ENCODE measurements around the gene ALS2CL.
"Not testable (repeated sequence)": the region's sequence is repeated elsewhere in the genome, so short reads cannot be mapped to it uniquely, and the experiment has no call there.

Gene ALS2CL

DNA sequence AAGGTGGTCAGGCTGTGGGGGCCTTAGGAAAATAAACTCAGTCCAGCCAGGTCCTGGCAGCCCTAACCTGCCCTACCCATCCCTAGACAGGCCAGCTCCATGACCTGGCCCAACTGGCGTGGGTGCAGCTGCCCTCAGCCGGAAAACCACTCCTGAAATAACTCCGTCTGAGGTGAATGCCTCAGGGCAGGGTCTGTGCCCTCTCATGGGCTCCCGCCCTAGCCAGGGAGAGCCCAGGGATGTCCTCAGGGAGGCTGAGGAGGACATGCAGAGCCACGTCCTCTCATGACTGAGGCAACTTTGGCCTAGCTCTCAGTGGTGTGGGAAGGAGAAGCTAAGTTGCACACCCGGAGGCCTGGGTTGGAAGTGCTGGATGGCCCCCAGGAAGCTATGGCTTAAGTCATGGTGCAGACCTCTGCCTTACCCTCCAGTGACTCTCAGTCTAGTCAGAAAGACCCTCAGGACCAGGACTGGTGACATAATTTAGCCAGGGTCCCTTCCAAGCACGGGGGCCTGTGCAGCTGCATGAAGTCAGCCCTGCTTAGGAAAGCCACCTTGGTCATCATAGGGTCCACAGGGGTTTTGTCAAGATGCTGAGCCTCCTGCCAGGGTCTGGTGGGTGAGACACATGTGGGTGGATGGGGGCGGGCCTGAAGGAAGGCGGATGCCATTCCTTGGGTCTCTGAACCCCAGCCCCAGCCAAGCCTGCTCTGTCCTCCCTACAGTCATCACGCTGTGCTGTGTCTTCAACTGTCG is 15.1 kb upstream of the ALS2CL start:
- no peak overlapping the region for H3K4me3 ChIP-seq (replicated peaks in 1 of 2; ENCODE audit: low read depth in 2 of 2, low read length in 2 of 2)
- DNase-seq (ENCODE audit: low read depth in 2 of 2): no peak
- TF ChIP-seq, protein P1, sequence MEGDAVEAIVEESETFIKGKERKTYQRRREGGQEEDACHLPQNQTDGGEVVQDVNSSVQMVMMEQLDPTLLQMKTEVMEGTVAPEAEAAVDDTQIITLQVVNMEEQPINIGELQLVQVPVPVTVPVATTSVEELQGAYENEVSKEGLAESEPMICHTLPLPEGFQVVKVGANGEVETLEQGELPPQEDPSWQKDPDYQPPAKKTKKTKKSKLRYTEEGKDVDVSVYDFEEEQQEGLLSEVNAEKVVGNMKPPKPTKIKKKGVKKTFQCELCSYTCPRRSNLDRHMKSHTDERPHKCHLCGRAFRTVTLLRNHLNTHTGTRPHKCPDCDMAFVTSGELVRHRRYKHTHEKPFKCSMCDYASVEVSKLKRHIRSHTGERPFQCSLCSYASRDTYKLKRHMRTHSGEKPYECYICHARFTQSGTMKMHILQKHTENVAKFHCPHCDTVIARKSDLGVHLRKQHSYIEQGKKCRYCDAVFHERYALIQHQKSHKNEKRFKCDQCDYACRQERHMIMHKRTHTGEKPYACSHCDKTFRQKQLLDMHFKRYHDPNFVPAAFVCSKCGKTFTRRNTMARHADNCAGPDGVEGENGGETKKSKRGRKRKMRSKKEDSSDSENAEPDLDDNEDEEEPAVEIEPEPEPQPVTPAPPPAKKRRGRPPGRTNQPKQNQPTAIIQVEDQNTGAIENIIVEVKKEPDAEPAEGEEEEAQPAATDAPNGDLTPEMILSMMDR (IDR thresholded peaks at IDR 0.05; ENCODE audit: low read depth, low read length): no peak

DNA sequence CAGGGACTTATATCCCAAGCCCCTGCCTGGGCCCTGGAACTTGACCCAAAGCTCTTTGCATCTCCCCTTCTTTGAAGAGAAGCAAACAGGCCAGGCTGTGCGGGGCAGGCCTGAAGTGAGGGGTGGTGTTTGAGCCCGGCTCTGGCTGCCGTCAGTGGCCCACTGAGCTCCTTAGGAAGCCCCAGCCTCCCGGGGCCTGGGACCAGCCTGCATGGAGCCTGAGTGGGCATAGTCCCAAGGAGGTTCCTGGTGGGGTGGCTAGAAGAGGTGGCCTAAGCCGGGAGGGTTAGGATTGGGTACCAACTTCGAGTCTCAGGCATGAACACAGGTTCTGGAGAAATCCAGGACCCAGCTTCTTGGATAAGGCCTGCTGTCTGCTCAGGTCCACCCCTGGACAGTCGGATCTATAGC is 14.1 kb upstream of the ALS2CL start:
- no peak for DNase-seq (ENCODE audit: low read depth in 2 of 2)
- TF ChIP-seq, protein P1 (IDR thresholded peaks at IDR 0.05; ENCODE audit: low read depth, low read length): no peak
- H3K4me3 ChIP-seq (replicated peaks in 1 of 2; ENCODE audit: low read depth in 2 of 2, low read length in 2 of 2): no peak overlapping the region

DNA sequence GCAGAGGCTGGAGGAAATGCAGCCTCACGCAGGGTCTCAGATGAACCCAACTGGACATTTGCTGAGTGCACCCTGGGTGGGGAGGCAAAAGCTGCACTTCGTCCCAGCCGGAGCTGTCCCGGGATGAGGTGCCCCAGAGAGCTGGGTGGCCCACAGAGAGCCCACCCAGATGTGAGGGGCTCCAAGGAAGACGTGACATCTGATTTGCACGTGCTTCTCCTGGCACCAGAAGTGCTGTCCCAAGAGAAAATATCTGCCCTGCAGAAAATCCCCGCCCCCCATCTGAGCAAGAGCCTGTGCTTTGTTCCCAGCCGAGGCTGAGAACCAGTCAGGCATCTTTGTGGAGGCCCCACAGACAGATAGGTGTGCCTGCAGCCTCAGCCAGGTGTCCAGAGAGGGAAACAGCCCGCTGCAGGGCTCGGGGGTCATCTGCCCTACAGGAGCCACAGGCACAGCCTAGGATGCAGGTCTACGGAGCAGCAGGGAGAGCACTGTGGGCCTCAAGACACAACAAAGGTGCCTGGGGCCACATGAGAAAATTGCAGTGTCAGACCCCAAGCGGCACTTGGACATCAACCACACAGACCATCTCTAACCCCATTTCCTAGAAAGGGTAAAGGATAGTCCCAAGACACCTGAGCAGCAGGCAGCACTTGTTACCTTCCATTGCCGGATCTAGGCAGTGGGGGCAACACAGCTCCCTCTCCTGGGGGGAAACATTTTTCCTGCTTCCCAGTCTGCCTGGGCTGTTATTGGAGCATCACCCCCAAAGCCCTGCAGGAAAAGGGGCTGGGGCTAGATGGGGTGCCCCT is 13.5 kb upstream of the ALS2CL start:
- no peak for DNase-seq (ENCODE audit: low read depth in 2 of 2)
- H3K4me3 ChIP-seq (replicated peaks in 1 of 2; ENCODE audit: low read depth in 2 of 2, low read length in 2 of 2): no peak overlapping the region
- TF ChIP-seq, protein P1 (IDR thresholded peaks at IDR 0.05; ENCODE audit: low read depth, low read length): no peak

DNA sequence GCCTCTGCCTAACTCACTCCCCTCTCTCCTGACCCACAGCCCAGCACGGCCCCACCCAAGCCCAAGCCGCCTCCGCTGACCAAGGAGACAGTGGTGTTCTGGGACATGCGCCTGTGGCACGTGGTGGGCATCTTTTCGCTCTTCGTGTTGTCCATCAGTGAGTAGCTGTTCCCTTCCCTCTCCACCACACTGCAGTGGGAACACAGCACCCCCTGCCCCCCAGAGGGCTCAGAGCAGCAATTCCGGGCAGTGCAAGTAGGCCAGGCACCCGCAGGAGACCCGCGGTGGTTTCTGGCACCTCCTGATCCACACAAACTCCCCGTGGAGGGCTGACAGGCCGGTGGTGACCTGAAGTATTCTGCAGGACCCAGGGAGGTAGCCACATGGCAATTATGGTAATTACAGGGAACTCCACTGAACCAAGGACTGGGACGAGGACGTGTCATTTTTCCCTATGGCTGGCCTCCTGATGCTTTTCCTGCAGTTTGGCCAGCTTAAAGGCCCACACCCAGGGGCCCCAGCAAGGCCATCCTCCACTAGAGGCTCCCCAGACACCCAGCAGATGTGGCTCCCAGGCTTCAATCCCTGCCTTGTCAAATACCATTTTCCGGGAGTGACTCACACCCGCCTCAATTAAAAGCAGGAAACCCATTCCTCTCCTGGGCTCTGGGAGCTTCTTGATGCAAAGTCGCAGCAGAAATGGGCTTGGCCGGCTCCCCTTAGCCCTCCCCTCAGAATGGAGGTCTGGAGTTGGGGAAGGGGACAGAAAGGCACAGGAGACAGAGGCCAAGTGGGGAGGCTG is 12.5 kb upstream of the ALS2CL start:
- TF ChIP-seq, protein P1 (IDR thresholded peaks at IDR 0.05; ENCODE audit: low read depth, low read length): no peak
- DNase-seq (ENCODE audit: low read depth in 2 of 2): peak in 1 of 2 donors; percentile 47
- no peak overlapping the region for H3K4me3 ChIP-seq (replicated peaks in 1 of 2; ENCODE audit: low read depth in 2 of 2, low read length in 2 of 2)

DNA sequence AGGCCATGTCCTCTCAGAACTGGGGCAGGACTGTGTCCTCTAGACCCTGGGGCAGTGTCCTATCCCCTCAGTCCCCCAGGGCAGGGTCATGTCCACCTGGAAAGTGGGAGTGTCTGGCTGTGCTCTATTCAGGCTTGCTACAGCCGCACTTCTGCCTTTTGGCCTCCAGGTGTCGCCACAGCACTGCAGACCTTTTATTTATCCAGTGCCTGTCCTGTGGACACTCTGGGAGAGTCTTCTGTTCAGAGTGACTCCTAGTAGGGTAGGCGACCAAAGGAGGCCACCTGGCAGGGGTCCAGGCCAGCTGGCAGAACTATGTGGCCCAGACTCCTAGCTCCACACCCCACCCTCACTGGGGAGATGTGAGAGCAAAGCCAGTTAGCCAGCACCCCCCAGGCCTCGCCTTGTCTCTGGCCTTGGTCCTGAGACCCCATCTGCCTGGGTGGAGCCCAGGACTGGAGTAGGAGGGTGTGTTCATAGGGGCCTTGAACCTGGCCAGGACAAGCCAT is 11.6 kb upstream of the ALS2CL start:
- DNase-seq (ENCODE audit: low read depth in 2 of 2): peak; percentile 74 to 79
- TF ChIP-seq, protein P1 (IDR thresholded peaks at IDR 0.05; ENCODE audit: low read depth, low read length): peak; percentile 97
- H3K4me3 ChIP-seq (replicated peaks in 1 of 2; ENCODE audit: low read depth in 2 of 2, low read length in 2 of 2): no peak overlapping the region

DNA sequence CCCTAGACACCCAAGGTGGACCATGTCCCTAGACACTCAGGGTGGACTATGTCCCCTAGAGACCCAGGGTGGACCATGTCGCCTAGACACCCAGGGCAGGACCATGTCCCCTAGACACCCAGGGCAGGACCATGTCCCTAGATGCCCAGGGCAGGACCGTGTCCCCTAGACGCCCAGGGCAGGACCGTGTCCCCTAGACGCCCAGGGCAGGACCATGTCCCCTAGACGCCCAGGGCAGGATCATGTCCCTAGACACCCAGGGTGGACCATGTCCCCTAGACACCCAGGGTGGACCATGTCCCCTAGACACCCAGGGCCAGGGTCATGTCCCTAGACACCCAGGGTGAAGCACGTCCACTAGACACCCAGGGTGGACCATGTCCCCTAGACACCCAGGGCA is 10.9 kb upstream of the ALS2CL start:
- not testable (repeated sequence) for DNase-seq (ENCODE audit: low read depth in 2 of 2); H3K4me3 ChIP-seq (replicated peaks in 1 of 2; ENCODE audit: low read depth in 2 of 2, low read length in 2 of 2)
